Epithelial cell of proximal tubule (primary cell): ENCODE results near the gene RASSF5. TPM values are rescaled to one million over a fixed set of nuclear protein-coding genes. Genes with fewer than 3 reads are reported as not detected.

ENCODE experiments used
- DNase-seq: peaks from one replicate; pipeline ENCODE4 v3.0.0-alpha.2; 2011; ENCODE audit warnings: low read depth
- H3K4me3 ChIP-seq: 2 replicates; pipeline ENCODE4 v1.5.1; 2011; ENCODE audit warnings: low read depth, mild to moderate bottlenecking, low read length
- CTCF ChIP-seq: conservative IDR thresholded peaks from 2 replicates; pipeline ENCODE4 v1.5.1; 2012; ENCODE audit warnings: low read depth, mild to moderate bottlenecking, low read length
- total RNA-seq: library from RNA; depleted of rRNA; stranded (reverse); fragments of >200 nt; gene quantifications from 2 replicates; pipeline ENCODE4 v1.2.3, GENCODE V29; 2015

RASSF5 gene
- total RNA-seq, 1 donor from 2014 or later = 4.7 TPM

- no peak overlapping the region for H3K4me3 ChIP-seq
- no peak for TF ChIP-seq CTCF
- DNase-seq = no peak
These were observed 38.0 kb downstream of the RASSF5 start for GRCh38 chr1:206545351-206545750.

DNA sequence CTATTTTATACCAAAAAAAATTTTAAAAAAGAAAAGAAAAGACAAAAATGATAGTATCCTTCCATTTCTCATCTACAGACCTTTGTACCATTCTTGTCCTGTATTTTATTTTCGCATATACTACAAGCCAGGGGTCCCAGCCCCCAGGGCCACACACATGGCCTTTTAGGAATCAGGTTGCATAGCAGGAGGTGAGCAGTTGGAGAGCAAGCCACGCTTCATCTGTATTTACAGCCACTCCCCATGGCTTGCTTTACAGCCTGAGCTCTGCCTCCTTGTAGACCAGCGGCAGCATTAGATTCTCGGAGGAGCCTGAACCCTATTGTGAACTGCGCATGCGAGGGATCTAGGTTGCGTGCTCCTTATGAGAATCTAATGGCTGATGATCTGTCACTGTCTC, 39.8 kb downstream of the RASSF5 start:
- no peak for DNase-seq
- H3K4me3 ChIP-seq = no peak overlapping the region

GRCh38 chr1:206550446-206550845, 43.1 kb downstream of the RASSF5 start:
- no peak for DNase-seq
- H3K4me3 ChIP-seq = no peak overlapping the region
- no peak for TF ChIP-seq CTCF

More for the DNA sequence above, 39.8 kb downstream of the RASSF5 start:
- TF ChIP-seq CTCF = no peak

- TF ChIP-seq CTCF = no peak
- no peak overlapping the region for H3K4me3 ChIP-seq
- no peak for DNase-seq
These were observed 44.1 kb downstream of the RASSF5 start for GRCh38 chr1:206551296-206551985.

GRCh38 chr1:206551986-206552326, 44.6 kb downstream of the RASSF5 start:
- no peak for DNase-seq
- H3K4me3 ChIP-seq = no peak overlapping the region
- TF ChIP-seq CTCF = no peak

- no peak overlapping the region for H3K4me3 ChIP-seq
These were observed 46.9 kb downstream of the RASSF5 start for GRCh38 chr1:206554211-206554610.

More at GRCh38 chr1:206554211-206554610, 46.9 kb downstream of the RASSF5 start:
- no peak for TF ChIP-seq CTCF
- no peak for DNase-seq
